Thoracic aorta endothelial cell (primary cell): ENCODE data around the gene GID8. TPM values are rescaled to one million over a fixed set of nuclear protein-coding genes. Genes with fewer than 3 reads are reported as not detected.

ENCODE experiments used
- total RNA-seq: library from RNA; depleted of rRNA; stranded (reverse); fragments of >200 nt; gene quantifications from 2 replicates; pipeline ENCODE4 v1.2.3, GENCODE V29; 2012

GID8 gene
- total RNA-seq, result 34.0 and 37.6 TPM in 2 replicates

GRCh38 chr20:62938105-62938888, at the start of gene GID8:
Gene GID8 (plus strand): TSS chr20:62938147. CDS start chr20:62941503, 3,356 bp downstream.

GRCh38 chr20:62926229-62927127, 11.5 kb upstream of the GID8 start, which contains the start of gene DIDO1:
Gene DIDO1 (minus strand): TSS chr20:62926505.

GRCh38 chr20:62952373-62952967, 14.5 kb downstream of the GID8 start, which contains the start of gene SLC17A9:
Gene SLC17A9 (plus strand): TSS chr20:62952709. CDS start chr20:62952831, 122 bp downstream.

Other genes with a start within 250 kb of the GID8 start
- 0.43 and 2.5 TPM in 2 replicates for gene NTSR1, start 229.3 kb upstream of the GID8 start, total RNA-seq
- 20.1 and 21.3 TPM in 2 replicates for gene MRGBP, start 141.7 kb upstream of the GID8 start, total RNA-seq
- gene OGFR, start 133.3 kb upstream of the GID8 start, total RNA-seq, result 33.2 and 43.6 TPM in 2 replicates
- gene COL9A3, start 121.1 kb upstream of the GID8 start, total RNA-seq, result 0.27 and 0.29 TPM in 2 replicates
- 12.3 and 12.6 TPM in 2 replicates for gene TCFL5, start 76.3 kb upstream of the GID8 start, total RNA-seq
- 50.9 and 52.2 TPM in 2 replicates for gene DIDO1, start 11.6 kb upstream of the GID8 start, total RNA-seq
- 12.5 and 19.2 TPM in 2 replicates for gene SLC17A9, start 14.6 kb downstream of the GID8 start, total RNA-seq
- not detected in 2 replicates for gene BHLHE23, start 68.8 kb downstream of the GID8 start, total RNA-seq